Neural progenitor cell (in vitro differentiated cells): ENCODE data around the gene CPOX. TPM values are rescaled to one million over a fixed set of nuclear protein-coding genes. Genes with fewer than 3 reads are reported as not detected.

Experiments
- DNase-seq: peaks from one replicate; pipeline ENCODE4 v3.0.0-alpha.2; 2016; ENCODE audit warnings: low spot score
- H2AFZ ChIP-seq: fragments of 200-600 bp; sonication (generic); replicated peaks from 2 replicates; pipeline ENCODE4 v1.6.1; 2016; ENCODE audit warnings: antibody characterized with exemption
- H3F3A ChIP-seq: fragments of 200-600 bp; sonication (generic); 2 replicates; pipeline ENCODE4 v1.6.1; 2016; ENCODE audit warnings: antibody characterized with exemption, low read depth
- H3K27ac ChIP-seq: fragments of 200-600 bp; sonication (generic); 2 replicates; pipeline ENCODE4 v1.5.1; 2016; ENCODE audit warnings: mild to moderate bottlenecking
- H3K27me3 ChIP-seq: fragments of 200-600 bp; sonication (generic); 2 replicates; pipeline ENCODE4 v1.6.1; 2016; ENCODE audit warnings: mild to moderate bottlenecking, moderate library complexity
- H3K36me3 ChIP-seq: fragments of 200-600 bp; sonication (generic); 2 replicates; pipeline ENCODE4 v1.5.1; 2016
- H3K4me1 ChIP-seq: fragments of 200-600 bp; sonication (generic); 2 replicates; pipeline ENCODE4 v1.6.1; 2016; ENCODE audit warnings: mixed run types
- H3K4me2 ChIP-seq: fragments of 200-600 bp; sonication (generic); 2 replicates; pipeline ENCODE4 v1.6.1; 2016
- H3K4me3 ChIP-seq: fragments of 200-600 bp; sonication (generic); 2 replicates; pipeline ENCODE4 v1.5.1; 2016
- H3K79me2 ChIP-seq: fragments of 200-600 bp; sonication (generic); 2 replicates; pipeline ENCODE4 v1.6.1; 2016; ENCODE audit warnings: low read depth
- H3K9ac ChIP-seq: fragments of 200-600 bp; sonication (generic); 2 replicates; pipeline ENCODE4 v1.6.1; 2016
- H3K9me3 ChIP-seq: fragments of 200-600 bp; sonication (generic); 2 replicates; pipeline ENCODE4 v1.5.1; 2016; ENCODE audit warnings: low read depth
- H4K20me1 ChIP-seq: fragments of 200-600 bp; sonication (generic); 2 replicates; pipeline ENCODE4 v1.6.1; 2016; ENCODE audit warnings: low read depth
- H3K27ac Mint-ChIP-seq: 3 replicates; pipeline ENCODE4 v1.8.0; 2021; ENCODE audit warnings: mixed read lengths
- H3K27me3 Mint-ChIP-seq: 2 replicates; pipeline ENCODE4 v1.8.0; 2022; ENCODE audit warnings: low read depth, mild to moderate bottlenecking, inconsistent platforms, moderate library complexity, mixed read lengths; ENCODE audit not compliant: insufficient read depth
- H3K36me3 Mint-ChIP-seq: 3 replicates; pipeline ENCODE4 v1.8.0; 2021; ENCODE audit warnings: mixed read lengths
- H3K4me1 Mint-ChIP-seq: 3 replicates; pipeline ENCODE4 v1.8.0; 2021; ENCODE audit warnings: mixed read lengths
- H3K4me3 Mint-ChIP-seq: 3 replicates; pipeline ENCODE4 v1.8.0; 2021; ENCODE audit warnings: mild to moderate bottlenecking, moderate library complexity, mixed read lengths
- H3K9me3 Mint-ChIP-seq: 3 replicates; pipeline ENCODE4 v1.8.0; 2020; ENCODE audit warnings: mixed read lengths
- EZH2 ChIP-seq: fragments of 200-600 bp; sonication (generic); IDR thresholded peaks from 2 replicates; pipeline ENCODE4 v1.6.1; 2017; ENCODE audit warnings: antibody characterized with exemption, mild to moderate bottlenecking, moderate library complexity
- EZH2phosphoT487 ChIP-seq: fragments of 200-600 bp; sonication (generic); IDR thresholded peaks from 2 replicates; pipeline ENCODE4 v1.6.1; 2017; ENCODE audit warnings: antibody characterized with exemption
- total RNA-seq: library from RNA; depleted of rRNA; stranded (reverse); fragments of >200 nt; gene quantifications from 2 replicates; pipeline ENCODE4 v1.2.3, GENCODE V29; 2015; ENCODE audit warnings: low replicate concordance
- TF ChIP-seq, protein P1 (sequence below): fragments of 200-600 bp; sonication (generic); IDR thresholded peaks from 2 replicates; pipeline ENCODE4 v1.5.1; 2017; ENCODE audit warnings: antibody characterized with exemption, mild to moderate bottlenecking

CPOX gene
- total RNA-seq, 1 donor from 2014 or later, result 31.3 TPM

DNA sequence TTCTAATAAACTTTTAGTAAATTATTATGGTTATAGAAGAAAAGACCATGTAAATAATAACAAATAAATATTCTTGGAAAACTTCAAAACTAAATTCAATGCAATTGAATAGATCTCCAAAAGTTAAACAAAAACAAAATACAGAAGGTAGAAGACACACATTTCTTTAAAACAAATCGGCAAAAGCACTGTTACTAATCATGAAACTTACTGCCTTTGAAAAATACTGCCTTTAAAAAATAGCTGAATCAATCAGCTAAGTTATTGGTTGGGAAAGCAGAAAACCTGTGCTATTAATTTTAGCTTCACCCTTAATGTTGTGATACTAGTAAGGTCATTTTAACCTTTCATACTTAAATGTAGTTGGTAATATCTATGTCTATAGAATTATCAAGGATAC is 58.7 kb downstream of the CPOX start:
- Histone ChIP-seq H3K9me3 (no peaks in the 10 kb centered on the region), H3K79me2 (no peaks in the 10 kb centered on the region), H4K20me1 (no peaks in the 10 kb centered on the region), H2AFZ (no peak overlapping the region), H3K4me2 (no peak overlapping the region), H3K27ac (no peak overlapping the region), H3K36me3 (no peaks in the 10 kb centered on the region), H3K27me3 (peaks cover 17% of the 10 kb centered on the region), H3K4me3 (no peak overlapping the region), H3K4me1 (no peaks in the 10 kb centered on the region), H3F3A (no peaks in the 10 kb centered on the region), H3K9ac (no peak overlapping the region)
- Mint-ChIP-seq H3K4me1 (no peaks in the 10 kb centered on the region), H3K27me3 (peaks cover 4% of the 10 kb centered on the region), H3K9me3 (no peaks in the 10 kb centered on the region), H3K4me3 (no peak overlapping the region), H3K27ac (no peak overlapping the region), H3K36me3 (no peaks in the 10 kb centered on the region)
- TF ChIP-seq, protein P1, sequence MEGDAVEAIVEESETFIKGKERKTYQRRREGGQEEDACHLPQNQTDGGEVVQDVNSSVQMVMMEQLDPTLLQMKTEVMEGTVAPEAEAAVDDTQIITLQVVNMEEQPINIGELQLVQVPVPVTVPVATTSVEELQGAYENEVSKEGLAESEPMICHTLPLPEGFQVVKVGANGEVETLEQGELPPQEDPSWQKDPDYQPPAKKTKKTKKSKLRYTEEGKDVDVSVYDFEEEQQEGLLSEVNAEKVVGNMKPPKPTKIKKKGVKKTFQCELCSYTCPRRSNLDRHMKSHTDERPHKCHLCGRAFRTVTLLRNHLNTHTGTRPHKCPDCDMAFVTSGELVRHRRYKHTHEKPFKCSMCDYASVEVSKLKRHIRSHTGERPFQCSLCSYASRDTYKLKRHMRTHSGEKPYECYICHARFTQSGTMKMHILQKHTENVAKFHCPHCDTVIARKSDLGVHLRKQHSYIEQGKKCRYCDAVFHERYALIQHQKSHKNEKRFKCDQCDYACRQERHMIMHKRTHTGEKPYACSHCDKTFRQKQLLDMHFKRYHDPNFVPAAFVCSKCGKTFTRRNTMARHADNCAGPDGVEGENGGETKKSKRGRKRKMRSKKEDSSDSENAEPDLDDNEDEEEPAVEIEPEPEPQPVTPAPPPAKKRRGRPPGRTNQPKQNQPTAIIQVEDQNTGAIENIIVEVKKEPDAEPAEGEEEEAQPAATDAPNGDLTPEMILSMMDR, result no peak
- TF ChIP-seq EZH2, result no peak
- no peak for TF ChIP-seq EZH2phosphoT487
- no peak for DNase-seq

DNA sequence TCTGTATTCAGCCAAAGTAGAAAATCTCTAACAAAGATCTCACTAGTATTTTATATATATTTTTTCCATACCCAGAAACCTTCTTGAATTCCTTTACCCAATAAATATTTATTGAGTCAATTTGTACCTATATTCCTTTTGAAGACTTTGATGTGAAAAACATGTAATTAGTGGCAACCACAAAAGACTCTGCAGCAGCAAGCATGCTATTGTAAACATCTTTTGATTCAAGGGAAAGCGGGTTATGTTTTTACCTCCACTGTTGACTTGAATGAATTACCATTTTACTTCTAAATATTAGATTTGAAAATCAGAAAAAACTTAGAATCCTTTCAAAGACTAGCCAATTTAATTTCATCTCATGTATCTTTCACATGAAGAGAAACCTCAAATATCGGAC is 59.2 kb downstream of the CPOX start:
- Mint-ChIP-seq H3K4me3 (no peak overlapping the region), H3K4me1 (no peaks in the 10 kb centered on the region), H3K36me3 (no peaks in the 10 kb centered on the region), H3K27me3 (peaks cover 4% of the 10 kb centered on the region), H3K9me3 (no peaks in the 10 kb centered on the region), H3K27ac (no peak overlapping the region)
- Histone ChIP-seq H2AFZ (no peak overlapping the region), H4K20me1 (peaks cover under 1% of the 10 kb centered on the region), H3K4me2 (no peak overlapping the region), H3K27me3 (peaks cover 22% of the 10 kb centered on the region), H3K9ac (no peak overlapping the region), H3K9me3 (no peaks in the 10 kb centered on the region), H3K79me2 (no peaks in the 10 kb centered on the region), H3F3A (no peaks in the 10 kb centered on the region), H3K4me3 (no peak overlapping the region), H3K4me1 (peaks cover 3% of the 10 kb centered on the region), H3K36me3 (no peaks in the 10 kb centered on the region), H3K27ac (no peak overlapping the region)
- TF ChIP-seq EZH2phosphoT487 (no peak), EZH2 (no peak)
- TF ChIP-seq, protein P1, result no peak
- DNase-seq, result no peak

DNA sequence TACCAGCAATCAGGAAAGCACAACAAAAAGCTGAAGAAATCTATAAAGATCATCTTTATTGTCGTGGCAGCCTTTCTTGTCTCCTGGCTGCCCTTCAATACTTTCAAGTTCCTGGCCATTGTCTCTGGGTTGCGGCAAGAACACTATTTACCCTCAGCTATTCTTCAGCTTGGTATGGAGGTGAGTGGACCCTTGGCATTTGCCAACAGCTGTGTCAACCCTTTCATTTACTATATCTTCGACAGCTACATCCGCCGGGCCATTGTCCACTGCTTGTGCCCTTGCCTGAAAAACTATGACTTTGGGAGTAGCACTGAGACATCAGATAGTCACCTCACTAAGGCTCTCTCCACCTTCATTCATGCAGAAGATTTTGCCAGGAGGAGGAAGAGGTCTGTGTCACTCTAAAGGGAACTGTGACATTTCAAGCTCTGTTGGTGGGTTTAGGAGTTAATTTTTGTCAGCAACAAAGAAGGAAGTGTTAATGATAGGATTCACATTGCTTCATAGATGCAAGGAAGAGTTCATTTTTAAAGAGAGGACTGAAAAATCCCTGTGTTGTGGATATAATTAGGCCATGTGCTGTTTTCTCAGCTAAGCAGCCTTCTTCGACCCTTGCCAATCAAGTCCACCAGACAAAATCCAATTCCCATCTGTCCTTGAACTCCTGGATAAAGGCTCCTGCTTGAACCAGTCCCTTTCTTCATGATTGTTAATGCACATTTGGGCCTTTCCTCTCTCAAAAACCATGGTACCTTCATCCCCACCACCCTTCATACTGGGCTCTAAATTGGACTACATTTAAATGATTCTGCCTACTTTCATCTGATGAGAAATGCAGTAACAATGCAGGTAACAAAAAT is 60.5 kb downstream of the CPOX start:
- Mint-ChIP-seq H3K9me3 (no peaks in the 10 kb centered on the region), H3K4me3 (no peak overlapping the region), H3K27me3 (peaks cover 4% of the 10 kb centered on the region), H3K4me1 (peaks cover 3% of the 10 kb centered on the region), H3K36me3 (no peaks in the 10 kb centered on the region), H3K27ac (no peak overlapping the region)
- Histone ChIP-seq H3K27me3 (peaks cover 29% of the 10 kb centered on the region), H3K4me2 (no peak overlapping the region), H3K9ac (no peak overlapping the region), H3K36me3 (no peaks in the 10 kb centered on the region), H4K20me1 (peaks cover 4% of the 10 kb centered on the region), H3K9me3 (no peaks in the 10 kb centered on the region), H3K4me1 (peaks cover 15% of the 10 kb centered on the region), H3K4me3 (no peak overlapping the region), H2AFZ (no peak overlapping the region), H3K27ac (no peak overlapping the region), H3K79me2 (no peaks in the 10 kb centered on the region), H3F3A (no peaks in the 10 kb centered on the region)
- DNase-seq, result no peak
- TF ChIP-seq EZH2phosphoT487 (no peak), EZH2 (no peak)
- TF ChIP-seq, protein P1, result no peak
